Measurements from ENCODE around the gene SLC25A40. TPM values are rescaled to one million over a fixed set of nuclear protein-coding genes. Genes with fewer than 3 reads are reported as not detected.
"Not testable (repeated sequence)": the region's sequence is repeated elsewhere in the genome, so short reads cannot be mapped to it uniquely, and the experiment has no call there.

SLC25A40 gene
- total RNA-seq, 6 experiments from 2014 or later = 6.1 to 27.0 (median 10.1) TPM

GRCh38 chr7:87918740-87919139 lies 42.6 kb upstream of the SLC25A40 start:
- Histone ChIP-seq H3K27ac (no peak overlapping the region), H3K36me3 (no peaks in the 10 kb centered on the region), H3K27me3 (no peaks in the 10 kb centered on the region), H3K9me3 (no peaks in the 10 kb centered on the region), H3K4me3 (no peak overlapping the region), H3K4me1 (no peaks in the 10 kb centered on the region)
- TF ChIP-seq POLR2A (IDR thresholded peaks at IDR 0.05) = no peak
- TF ChIP-seq, protein P1, sequence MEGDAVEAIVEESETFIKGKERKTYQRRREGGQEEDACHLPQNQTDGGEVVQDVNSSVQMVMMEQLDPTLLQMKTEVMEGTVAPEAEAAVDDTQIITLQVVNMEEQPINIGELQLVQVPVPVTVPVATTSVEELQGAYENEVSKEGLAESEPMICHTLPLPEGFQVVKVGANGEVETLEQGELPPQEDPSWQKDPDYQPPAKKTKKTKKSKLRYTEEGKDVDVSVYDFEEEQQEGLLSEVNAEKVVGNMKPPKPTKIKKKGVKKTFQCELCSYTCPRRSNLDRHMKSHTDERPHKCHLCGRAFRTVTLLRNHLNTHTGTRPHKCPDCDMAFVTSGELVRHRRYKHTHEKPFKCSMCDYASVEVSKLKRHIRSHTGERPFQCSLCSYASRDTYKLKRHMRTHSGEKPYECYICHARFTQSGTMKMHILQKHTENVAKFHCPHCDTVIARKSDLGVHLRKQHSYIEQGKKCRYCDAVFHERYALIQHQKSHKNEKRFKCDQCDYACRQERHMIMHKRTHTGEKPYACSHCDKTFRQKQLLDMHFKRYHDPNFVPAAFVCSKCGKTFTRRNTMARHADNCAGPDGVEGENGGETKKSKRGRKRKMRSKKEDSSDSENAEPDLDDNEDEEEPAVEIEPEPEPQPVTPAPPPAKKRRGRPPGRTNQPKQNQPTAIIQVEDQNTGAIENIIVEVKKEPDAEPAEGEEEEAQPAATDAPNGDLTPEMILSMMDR (IDR thresholded peaks at IDR 0.05) = no peak
- intact Hi-C loops (cut with DNase I) = no loop called here
- DNase-seq (no peak), ATAC-seq (no peak)
- 50% methylated on average over 1 of the region's 1 CpG for WGBS (ENCODE audit: insufficient coverage, low coverage, low lambda C conversion rate, missing lambda C conversion rate)

DNA sequence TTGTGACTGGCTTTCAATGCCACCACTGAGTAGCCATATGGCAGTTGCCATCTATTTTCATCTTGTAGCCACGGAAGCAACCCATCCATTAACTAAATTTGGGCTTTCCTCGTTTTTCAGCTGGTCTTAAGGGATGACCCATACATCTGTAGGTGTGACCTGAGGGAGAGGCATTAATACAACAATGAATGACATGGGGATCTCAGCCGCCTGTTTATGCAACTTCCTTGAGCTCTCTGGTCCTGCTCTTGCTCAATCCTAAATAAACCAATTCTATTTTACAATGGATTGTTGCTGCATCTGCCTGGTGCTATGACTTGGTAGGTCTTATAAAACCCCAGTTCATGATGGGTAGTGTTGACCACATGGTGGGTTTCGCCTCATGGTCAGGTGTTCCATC lies 36.0 kb upstream of the SLC25A40 start:
- no peaks in the 10 kb centered on the region for H3K9me3 ChIP-seq
- no peak for ATAC-seq
- H3K27ac ChIP-seq = no peak overlapping the region
- no peaks in the 10 kb centered on the region for H3K36me3 ChIP-seq
- TF ChIP-seq, protein P1 (IDR thresholded peaks at IDR 0.05) = no peak
- TF ChIP-seq POLR2A (IDR thresholded peaks at IDR 0.05) = no peak
- WGBS (ENCODE audit: insufficient coverage, low coverage, low lambda C conversion rate, missing lambda C conversion rate) = 83% methylated on average over 4 of the region's 4 CpGs
- H3K4me3 ChIP-seq = no peak overlapping the region
- intact Hi-C loops (cut with DNase I) = no loop called here
- H3K4me1 ChIP-seq = no peaks in the 10 kb centered on the region
- no peaks in the 10 kb centered on the region for H3K27me3 ChIP-seq
- no peak for DNase-seq

DNA sequence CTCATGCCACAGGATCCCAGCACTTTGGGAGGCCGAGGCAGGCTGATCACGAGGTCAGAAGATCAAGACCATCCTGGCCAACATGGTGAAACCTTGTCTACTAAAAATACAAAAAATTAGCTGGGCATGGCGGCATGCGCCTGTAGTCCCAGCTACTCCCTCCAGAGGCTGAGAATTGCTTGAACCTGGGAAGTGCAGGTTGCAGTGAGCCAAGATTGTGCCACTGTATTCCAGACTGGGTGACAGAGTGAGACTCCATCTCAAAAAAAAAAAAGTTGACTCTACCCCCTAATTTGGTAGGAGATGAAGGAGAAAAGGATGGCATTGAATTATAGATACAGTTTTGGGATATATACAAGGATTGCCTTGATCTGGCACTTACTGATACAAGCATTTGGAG lies 32.7 kb upstream of the SLC25A40 start:
- not testable (repeated sequence) for ATAC-seq, DNase-seq
- 100% methylated on average over 4 of the region's 4 CpGs for WGBS (ENCODE audit: insufficient coverage, low coverage, low lambda C conversion rate, missing lambda C conversion rate)

DNA sequence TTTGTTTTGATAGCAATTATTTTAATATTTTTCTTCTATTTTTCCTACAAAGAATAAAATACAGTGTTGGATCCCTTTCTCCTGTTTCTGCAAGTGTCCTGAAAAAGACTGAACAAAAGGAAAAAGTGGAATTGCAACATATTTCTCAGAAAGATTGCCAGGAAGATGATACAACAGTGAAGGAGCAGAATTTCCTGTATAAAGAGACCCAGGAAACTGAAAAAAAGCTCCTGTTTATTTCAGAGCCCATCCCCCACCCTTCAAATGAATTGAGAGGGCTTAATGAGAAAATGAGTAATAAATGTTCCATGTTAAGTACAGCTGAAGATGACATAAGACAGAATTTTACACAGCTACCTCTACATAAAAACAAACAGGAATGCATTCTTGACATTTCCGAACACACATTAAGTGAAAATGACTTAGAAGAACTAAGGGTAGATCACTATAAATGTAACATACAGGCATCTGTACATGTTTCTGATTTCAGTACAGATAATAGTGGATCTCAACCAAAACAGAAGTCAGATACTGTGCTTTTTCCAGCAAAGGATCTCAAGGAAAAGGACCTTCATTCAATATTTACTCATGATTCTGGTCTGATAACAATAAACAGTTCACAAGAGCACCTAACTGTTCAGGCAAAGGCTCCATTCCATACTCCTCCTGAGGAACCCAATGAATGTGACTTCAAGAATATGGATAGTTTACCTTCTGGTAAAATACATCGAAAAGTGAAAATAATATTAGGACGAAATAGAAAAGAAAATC lies 31.2 kb upstream of the SLC25A40 start:
- intact Hi-C loops (cut with DNase I); H3K27ac ChIP-seq; DNase-seq; H3K27me3 ChIP-seq; H3K9me3 ChIP-seq; H3K4me1 ChIP-seq; ATAC-seq; H3K36me3 ChIP-seq; H3K4me3 ChIP-seq: not testable (repeated sequence)
- 92% methylated on average over 3 of the region's 3 CpGs for WGBS (ENCODE audit: insufficient coverage, low coverage, low lambda C conversion rate, missing lambda C conversion rate)

More for the DNA sequence above, 32.7 kb upstream of the SLC25A40 start:
- intact Hi-C loops (cut with DNase I); H3K27ac ChIP-seq; H3K4me3 ChIP-seq; H3K36me3 ChIP-seq; H3K27me3 ChIP-seq; H3K4me1 ChIP-seq; H3K9me3 ChIP-seq: not testable (repeated sequence)

- no peaks in the 10 kb centered on the region for H3K4me1 ChIP-seq
- DNase-seq = no peak
- intact Hi-C loops (cut with DNase I) = no loop called here
- TF ChIP-seq, protein P1 (IDR thresholded peaks at IDR 0.05) = no peak
- TF ChIP-seq POLR2A (IDR thresholded peaks at IDR 0.05) = no peak
- no peaks in the 10 kb centered on the region for H3K27me3 ChIP-seq
- no peaks in the 10 kb centered on the region for H3K36me3 ChIP-seq
- no peak overlapping the region for H3K27ac ChIP-seq
- no peak overlapping the region for H3K4me3 ChIP-seq
- 95% methylated on average over 2 of the region's 2 CpGs for WGBS (ENCODE audit: insufficient coverage, low coverage, low lambda C conversion rate, missing lambda C conversion rate)
- no peak for ATAC-seq
- no peaks in the 10 kb centered on the region for H3K9me3 ChIP-seq
These were observed 23.1 kb upstream of the SLC25A40 start for GRCh38 chr7:87899255-87899654.
